AG08396 (cell line): ENCODE data around the gene RADIL.

Source experiments
- DNase-seq: peaks from one replicate; pipeline ENCODE4 v3.0.0; 2012; ENCODE audit warnings: low spot score, mixed read lengths

The RADIL gene

GRCh38 chr7:4851459-4852422, 31.8 kb downstream of the RADIL start:
- no peak for DNase-seq

DNA sequence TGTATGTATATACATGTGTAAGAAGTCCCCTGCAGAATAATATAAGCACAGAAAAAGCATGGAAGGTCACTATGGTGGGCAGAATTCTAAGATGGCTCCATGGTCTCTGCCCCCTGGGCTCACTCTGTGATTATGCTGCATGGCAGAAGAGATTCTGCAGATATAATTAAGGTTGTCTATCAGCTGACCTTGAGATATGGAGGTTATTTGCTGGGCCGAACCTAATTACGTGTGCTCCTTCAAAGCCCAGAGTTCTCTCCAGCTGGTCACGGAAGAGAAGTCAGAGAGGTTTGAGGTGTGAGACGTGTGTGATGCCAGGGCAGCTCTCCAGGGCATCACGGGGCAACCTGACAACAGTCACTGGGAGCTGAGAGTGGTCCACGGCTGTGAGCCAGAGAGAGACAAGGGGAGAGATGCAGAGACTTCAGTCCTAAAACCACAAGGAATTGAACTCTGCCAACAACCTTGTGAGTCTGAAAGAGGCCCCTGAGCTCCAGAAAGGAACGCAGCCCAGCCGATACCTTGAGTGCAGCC, 33.2 kb downstream of the RADIL start:
- DNase-seq: no peak

GRCh38 chr7:4849390-4849789, 34.1 kb downstream of the RADIL start:
- DNase-seq: no peak

- DNase-seq: no peak
Measured at GRCh38 chr7:4845740-4846142, 37.8 kb downstream of the RADIL start.

DNA sequence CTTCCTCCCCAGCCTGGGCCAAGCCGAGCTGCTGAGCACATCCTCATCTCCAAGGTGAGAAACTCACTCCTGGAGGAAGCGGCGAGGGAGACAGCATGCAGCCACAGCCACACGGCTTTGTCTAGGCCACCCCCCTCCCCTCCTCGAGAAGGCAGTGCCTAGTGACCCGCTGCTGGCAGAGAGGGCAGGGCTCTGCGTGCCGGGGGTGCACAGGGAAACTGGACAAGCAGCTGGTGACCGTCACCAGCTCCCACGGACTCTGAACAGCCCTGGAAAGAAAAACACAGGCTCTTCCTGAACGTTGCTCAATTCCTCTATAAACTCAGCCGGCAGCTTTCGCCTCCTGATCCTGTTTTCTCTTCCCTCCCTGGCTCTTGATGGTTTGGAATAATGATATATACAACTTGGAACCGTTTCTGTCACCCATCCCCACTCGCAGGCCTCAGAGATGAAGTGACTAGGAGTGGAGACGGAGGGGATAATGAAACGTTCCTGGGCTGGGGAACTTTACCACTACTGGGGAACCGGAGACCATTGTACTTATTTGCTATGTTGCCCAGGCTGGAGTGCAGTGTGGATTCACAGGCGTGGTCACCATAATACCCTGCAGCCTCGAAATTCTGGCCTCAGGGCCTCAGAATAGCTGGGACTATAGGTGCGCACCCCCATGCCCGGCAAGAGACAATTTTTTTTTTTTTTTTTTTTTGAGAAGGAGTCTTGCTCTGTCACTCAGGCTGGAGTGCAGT, 41.0 kb downstream of the RADIL start:
- peak; percentile 42 for DNase-seq

GRCh38 chr7:4841836-4842235, 41.7 kb downstream of the RADIL start:
- DNase-seq: no peak

DNA sequence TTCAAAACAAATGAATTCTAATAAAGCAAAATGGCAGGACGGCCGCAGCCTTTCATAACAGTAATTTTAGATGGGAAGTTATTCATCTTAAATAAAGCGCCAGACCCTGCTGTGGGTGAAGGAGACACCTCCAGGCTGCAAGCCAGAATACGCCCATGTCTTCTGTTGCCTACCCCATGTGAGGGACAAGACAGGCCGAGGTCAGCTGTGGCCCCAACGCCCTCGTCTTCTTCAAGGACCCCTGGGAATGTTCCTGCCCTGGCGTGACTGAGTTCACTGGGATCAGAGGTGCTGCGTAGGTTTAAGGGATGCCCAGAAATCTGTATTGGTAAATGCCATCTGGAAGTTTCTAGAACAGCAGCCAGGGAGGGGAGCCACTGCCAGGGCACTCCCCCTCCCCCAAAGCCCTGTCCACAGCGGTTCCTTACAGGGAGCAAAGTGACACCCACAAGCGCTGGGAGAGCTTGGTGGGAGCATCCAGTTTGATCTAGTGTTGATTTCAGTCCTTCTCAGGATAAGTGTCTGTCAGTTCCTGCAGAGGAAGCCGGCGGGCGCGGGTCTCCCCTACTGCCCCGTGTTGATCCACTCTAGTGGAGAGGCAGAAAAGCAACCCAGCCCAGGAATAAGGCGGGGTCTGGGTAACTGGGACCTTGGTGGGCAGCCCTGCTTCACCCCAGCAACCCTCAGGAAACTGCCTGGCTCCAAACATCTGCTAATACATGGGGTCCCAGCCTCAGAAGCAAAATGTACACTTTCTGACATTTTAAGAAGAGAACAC, 42.3 kb downstream of the RADIL start:
- no peak for DNase-seq

- DNase-seq: no peak
Measured at GRCh38 chr7:4840079-4840501, 43.4 kb downstream of the RADIL start.

GRCh38 chr7:4838626-4839334, 44.7 kb downstream of the RADIL start:
- DNase-seq: no peak

GRCh38 chr7:4837803-4838625, 45.5 kb downstream of the RADIL start:
- no peak for DNase-seq

GRCh38 chr7:4837041-4837802, 46.3 kb downstream of the RADIL start:
- DNase-seq: no peak

GRCh38 chr7:4836206-4836661, 47.3 kb downstream of the RADIL start:
- no peak for DNase-seq

DNA sequence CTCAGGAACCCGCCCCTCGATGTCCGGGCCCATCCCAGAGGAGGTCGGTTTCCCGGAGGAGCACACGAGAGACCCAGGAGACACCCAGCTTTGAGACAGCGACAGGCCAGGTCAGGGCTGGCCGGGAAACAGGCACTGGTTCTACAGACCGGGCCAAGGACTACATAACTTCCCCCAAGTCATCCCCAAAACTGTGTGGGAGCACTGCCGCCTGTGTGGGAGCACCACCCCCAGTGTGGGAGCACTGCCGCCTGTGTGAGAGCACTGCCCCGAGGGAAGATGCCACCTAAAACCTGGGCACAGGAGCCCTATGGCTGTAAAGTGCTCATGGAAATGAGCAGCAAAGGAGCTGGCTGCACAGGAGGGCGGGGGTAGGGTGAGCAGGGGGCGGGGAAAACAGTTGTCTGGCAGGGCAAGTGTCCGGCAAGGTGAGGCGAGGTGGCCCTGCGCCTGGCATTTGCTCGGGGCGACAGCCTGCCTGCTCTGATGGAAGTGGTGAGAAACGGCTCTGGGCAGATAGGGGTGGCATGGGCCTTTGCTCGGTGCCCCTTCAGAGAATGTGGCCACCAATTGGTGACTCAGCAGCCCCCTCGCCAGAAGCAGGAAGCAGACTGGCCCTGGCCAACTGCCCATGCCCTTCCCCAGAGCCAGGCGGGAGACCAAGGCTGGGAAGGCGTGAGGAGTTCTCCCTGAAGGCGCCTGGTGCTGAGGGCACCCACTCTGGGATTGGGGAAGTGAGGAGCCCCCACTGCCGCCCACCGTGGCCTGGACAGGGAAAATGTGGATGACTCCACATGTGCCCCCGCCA, 47.9 kb downstream of the RADIL start:
- DNase-seq: no peak

DNA sequence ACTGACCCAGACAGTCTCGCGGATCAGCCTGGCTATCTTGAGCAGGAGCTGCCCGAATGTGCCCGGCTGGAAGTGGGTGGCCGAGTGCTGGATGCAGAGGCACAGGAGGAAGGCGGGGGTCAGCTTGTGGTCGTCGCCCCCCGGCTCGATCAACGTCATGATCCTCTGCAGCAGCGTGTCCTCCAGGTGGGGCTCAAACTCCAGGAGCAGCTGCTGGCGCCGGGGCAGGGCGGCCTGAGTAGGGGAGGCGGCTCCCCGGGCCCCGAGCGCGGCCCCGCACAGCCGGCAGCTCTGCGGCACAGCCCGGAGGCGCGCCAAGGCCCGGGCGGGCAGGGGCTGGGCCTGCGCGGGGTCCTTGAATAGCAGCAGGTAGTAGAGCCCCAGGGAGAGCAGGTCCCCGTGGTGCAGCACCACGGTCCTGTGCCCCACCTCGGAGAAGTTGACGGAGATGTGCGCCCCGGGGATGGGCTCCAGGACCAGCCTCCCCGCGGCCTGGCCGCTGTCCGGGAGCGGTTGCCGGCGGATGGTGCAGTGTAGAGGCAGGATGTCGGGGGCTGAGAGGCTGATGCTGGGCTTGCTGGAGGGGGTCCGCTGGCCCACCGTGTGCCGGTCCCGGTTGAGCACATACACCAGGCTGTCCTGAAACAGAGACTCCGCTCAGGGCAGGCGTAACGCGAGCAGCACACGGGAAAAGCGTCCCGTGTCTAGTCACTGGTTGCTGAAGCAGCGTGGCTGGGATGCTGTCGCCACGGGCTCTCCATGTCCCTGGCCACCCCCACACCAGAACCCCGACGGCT, 48.7 kb downstream of the RADIL start:
- DNase-seq: no peak

DNA sequence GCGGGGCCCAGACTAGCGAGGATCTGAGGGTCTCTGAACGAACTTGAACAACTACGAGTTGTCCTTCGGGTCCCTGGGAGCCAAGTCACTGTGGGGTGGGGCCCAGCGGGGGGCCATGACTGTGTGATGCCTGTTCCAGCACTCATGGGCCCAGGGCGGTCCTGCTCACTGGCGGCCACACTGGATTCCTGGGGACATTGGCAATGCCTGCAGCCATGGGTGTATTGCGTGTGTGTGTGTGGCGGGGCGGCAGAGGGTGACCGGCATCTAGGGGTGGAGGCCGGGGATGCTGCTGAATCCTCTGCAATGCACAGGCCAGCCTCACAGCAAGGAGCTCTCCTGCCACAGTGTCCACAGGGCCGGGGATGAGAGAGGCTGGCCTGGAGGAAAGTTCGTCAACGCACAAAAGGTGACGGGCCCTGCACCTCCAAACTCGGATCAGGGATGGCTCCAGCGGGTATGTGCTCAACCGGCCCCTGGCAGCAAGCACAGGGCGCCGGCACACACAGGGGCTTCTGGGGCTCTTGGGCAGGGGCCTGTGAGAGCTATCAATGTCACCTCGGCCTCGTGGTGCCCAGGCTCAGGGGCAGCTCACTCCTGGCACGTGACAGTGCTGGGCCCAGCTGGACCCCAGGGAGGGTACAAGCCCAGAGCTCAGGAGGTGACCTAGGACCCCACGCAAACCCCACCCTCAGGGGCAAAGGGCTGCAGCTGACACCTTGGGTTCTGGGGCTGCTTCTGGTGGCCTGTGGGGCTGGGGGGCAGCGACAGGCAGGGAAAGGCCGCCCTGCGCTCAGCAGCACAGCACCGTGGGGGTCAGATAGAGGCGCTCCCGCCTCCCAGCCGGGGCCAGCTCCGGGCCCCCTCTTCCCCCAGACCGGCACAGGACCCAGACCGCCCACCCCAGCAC, 49.6 kb downstream of the RADIL start:
- no peak for DNase-seq

DNA sequence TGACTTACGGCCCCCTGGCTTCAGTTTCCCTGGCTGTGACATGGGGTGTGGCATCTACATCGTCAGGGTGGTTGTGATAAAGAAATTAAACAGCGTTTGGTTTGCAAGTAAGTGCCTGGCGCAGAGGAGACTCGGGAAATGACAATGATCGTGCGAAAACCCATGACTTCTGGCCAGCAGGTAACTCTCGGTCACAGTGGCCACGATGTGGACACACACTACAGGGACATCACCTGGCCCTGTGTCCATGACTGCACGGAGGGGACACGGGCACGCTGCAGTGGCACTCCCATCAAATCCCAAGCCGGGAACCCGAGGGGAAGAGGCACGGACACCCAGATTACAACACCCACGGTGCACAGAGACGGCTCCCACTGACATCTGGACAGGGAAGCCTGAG, 50.3 kb downstream of the RADIL start:
- no peak for DNase-seq

DNA sequence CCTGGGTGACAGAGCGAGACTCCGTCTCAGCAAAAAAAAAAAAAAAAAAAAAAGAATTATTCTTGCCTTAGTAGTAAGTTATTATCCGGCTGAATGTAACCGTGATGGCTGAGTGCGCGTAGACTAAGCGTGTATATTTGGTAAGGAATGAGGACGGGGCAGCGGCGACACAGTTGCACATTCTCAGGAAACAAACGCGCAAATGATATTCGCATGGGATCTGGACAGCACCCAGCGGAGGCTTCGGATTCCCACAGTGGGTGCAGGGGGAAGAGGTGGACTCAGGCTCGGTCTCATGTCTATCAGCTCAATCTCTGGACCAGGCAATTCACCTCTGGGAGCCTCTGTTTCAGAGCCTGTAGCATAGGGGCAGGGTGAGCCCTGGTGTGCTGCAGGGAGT, 50.8 kb downstream of the RADIL start:
- no peak for DNase-seq
